HepG2 (cell line): ENCODE measurements around the gene ICE1. TPM values are rescaled to one million over a fixed set of nuclear protein-coding genes. Genes with fewer than 3 reads are reported as not detected.
A peak's percentile ranks its signal among the peaks of the same experiment; 100 is the strongest.

Experiments used
- CBX5 ChIP-seq: sonication (generic); formaldehyde crosslinking; IDR thresholded peaks from 2 replicates; pipeline ENCODE4 v1.4.0; 2020; ENCODE audit warnings: missing genetic modification reagents, borderline replicate concordance
- IKZF4 ChIP-seq: sonication (generic); formaldehyde crosslinking; IDR thresholded peaks from 2 replicates; pipeline ENCODE4 v1.5.1; 2020; ENCODE audit warnings: borderline replicate concordance, mild to moderate bottlenecking, low read depth, missing genetic modification reagents; ENCODE audit errors: not compliant biosample characterization
- MAFG ChIP-seq: sonication (generic); formaldehyde crosslinking; IDR thresholded peaks from 2 replicates; pipeline ENCODE4 v1.5.1; 2020; ENCODE audit warnings: mild to moderate bottlenecking, missing genetic modification reagents
- MBNL3 ChIP-seq: fragments of 250-450 bp; sonication (Bioruptor Pico); conservative IDR thresholded peaks from 2 replicates; pipeline ENCODE4 v1.8.0; 2022; ENCODE audit warnings: mild to moderate bottlenecking, inconsistent platforms
- NCOA2 ChIP-seq: sonication (generic); formaldehyde crosslinking; IDR thresholded peaks from 2 replicates; pipeline ENCODE4 v1.8.0; 2022; ENCODE audit warnings: inconsistent platforms
- PCBP2 ChIP-seq: fragments of 200-400 bp; formaldehyde crosslinking; optimal IDR thresholded peaks from 2 replicates; pipeline ENCODE3; 2018; ENCODE audit warnings: low read length, low read depth; ENCODE audit not compliant: poor library complexity, severe bottlenecking
- TAF1 ChIP-seq: sonication (generic); formaldehyde crosslinking; IDR thresholded peaks from 2 replicates; pipeline ENCODE4 v1.4.0; 2020; ENCODE audit warnings: missing genetic modification reagents
- ZBTB38 ChIP-seq: sonication (generic); formaldehyde crosslinking; IDR thresholded peaks from 2 replicates; pipeline ENCODE4 v1.5.1; 2020; ENCODE audit warnings: mild to moderate bottlenecking, missing genetic modification reagents
- ZNF335 ChIP-seq: sonication (generic); formaldehyde crosslinking; IDR thresholded peaks from 2 replicates; pipeline ENCODE4 v1.4.0; 2020; ENCODE audit warnings: missing genetic modification reagents
- ZNF558 ChIP-seq: sonication (generic); formaldehyde crosslinking; IDR thresholded peaks from 2 replicates; pipeline ENCODE4 v1.9.0; 2022; ENCODE audit warnings: mild to moderate bottlenecking, missing genetic modification reagents, borderline replicate concordance
- ZNF607 ChIP-seq: sonication (generic); formaldehyde crosslinking; IDR thresholded peaks from 2 replicates; pipeline ENCODE4 v1.5.1; 2020; ENCODE audit warnings: missing genetic modification reagents, mild to moderate bottlenecking, borderline replicate concordance
- polyA plus RNA-seq, 8 experiments: library from polyadenylated mRNA; depleted of rRNA in 3 of 8; stranded (reverse) in 7 of 8; unstranded in 1 of 8; fragments of >200 nt; fragmentation: Illumina TruSeq in 4 of 8; extraction: Trizol in 4 of 8; gene quantifications; 2 replicates each; pipeline versions ENCODE4 v1.2.1 to v1.2.3, GENCODE V29; 2011 to 2016; ENCODE audit warnings: low read depth in 4 of 8, missing spikeins in 1 of 8, mixed read lengths in 1 of 8; ENCODE audit not compliant: insufficient read depth in 1 of 8
- total RNA-seq, 5 experiments: library from RNA; depleted of rRNA; stranded (reverse); fragments of >200 nt; fragmentation: Illumina TruSeq; extraction: Trizol; gene quantifications; 2 replicates each; pipeline ENCODE4 v1.2.3, GENCODE V29; 2016; ENCODE audit warnings: low read depth in 1 of 5
- TF ChIP-seq, protein P1 (sequence below): sonication (generic); formaldehyde crosslinking; IDR thresholded peaks from 2 replicates; pipeline ENCODE4 v1.5.0; 2020; ENCODE audit warnings: missing genetic modification reagents, mild to moderate bottlenecking, borderline replicate concordance

The ICE1 gene
- total and polyA plus RNA-seq, 2 of the 13 experiments (the other 11 are each of a cell fraction or from before 2014, with no cell fraction given): 9.1 to 27.6 TPM

DNA sequence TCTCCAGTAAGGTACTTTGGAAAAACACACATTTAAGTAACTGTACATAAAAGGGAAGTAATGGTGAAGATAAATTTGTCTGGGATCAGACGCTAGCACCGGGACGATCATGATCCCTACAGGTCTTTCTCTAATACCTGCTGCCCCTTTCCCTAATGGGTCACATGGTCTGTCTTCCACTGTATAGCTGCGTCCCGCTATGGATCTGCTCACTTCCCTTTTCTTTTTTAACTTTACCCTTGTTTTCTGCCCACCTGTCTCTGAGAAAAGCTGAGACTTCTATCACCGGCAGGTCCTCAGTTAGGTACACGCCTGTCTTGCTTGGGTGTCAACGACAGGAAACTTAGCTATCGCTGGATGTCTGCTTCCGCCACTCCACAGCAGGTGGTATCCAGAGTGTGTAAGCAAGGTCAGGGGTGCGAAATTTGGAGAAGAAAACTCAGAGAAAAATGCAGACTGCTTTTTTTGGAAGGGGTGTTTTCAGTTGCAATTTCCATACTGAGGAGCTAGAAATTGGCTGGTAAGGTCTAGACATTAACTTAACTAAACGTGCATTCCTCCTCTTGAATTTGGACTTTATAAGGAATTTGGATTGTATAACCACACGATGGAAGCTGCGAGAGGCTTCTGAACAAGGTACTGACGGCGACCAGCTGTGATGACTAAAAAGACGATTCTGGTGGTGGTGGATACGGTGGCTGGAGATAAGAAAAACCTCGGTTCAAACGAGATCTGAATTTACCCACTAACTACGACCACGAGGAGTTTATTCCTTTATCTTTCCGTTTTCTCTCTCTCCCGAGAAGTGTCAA is 1.1 kb upstream of the ICE1 start (continued):
- TF ChIP-seq MBNL3 (CRISPR knock-in tag) (no peak), ZBTB38 (CRISPR knock-in tag) (peak; percentile 67), ZNF335 (CRISPR knock-in tag) (no peak), TAF1 (CRISPR knock-in tag) (no peak), MAFG (no peak), PCBP2 (no peak), IKZF4 (no peak), ZNF607 (CRISPR knock-in tag) (0 out of 2 replicates have a peak, but pooled peaks have one; percentile 5), NCOA2 (CRISPR knock-in tag) (no peak), ZNF558 (CRISPR knock-in tag) (no peak), CBX5 (CRISPR knock-in tag) (no peak)
- TF ChIP-seq, protein P1, sequence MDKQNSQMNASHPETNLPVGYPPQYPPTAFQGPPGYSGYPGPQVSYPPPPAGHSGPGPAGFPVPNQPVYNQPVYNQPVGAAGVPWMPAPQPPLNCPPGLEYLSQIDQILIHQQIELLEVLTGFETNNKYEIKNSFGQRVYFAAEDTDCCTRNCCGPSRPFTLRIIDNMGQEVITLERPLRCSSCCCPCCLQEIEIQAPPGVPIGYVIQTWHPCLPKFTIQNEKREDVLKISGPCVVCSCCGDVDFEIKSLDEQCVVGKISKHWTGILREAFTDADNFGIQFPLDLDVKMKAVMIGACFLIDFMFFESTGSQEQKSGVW (CRISPR knock-in tag): no peak
